ENCODE results near the gene BAZ1A.

Gene BAZ1A

GRCh38 chr14:34873589-34874385 is 1.4 kb downstream of the BAZ1A start:
- no peak for TF ChIP-seq POLR2AphosphoS5 (IDR thresholded peaks at IDR 0.05; ENCODE audit: low read depth, low read length)
- TF ChIP-seq TAF1 (IDR thresholded peaks at IDR 0.05; ENCODE audit: borderline replicate concordance, insufficient read depth, low read length): no peak
- no peak for TF ChIP-seq FOXP2 (optimal IDR thresholded peaks at IDR 0.05; ENCODE audit: borderline replicate concordance, extremely low read depth, extremely low read length, insufficient read depth)
- TF ChIP-seq SIN3A (IDR thresholded peaks at IDR 0.05; ENCODE audit: borderline replicate concordance, insufficient read depth, low read length): no peak
- TF ChIP-seq REST (IDR thresholded peaks at IDR 0.05; ENCODE audit: insufficient read depth in 1 of 2, low read depth in 2 of 2, low read length in 2 of 2): no peak

GRCh38 chr14:34872822-34873588 is 2.2 kb downstream of the BAZ1A start:
- TF ChIP-seq REST (IDR thresholded peaks at IDR 0.05; ENCODE audit: insufficient read depth in 1 of 2, low read depth in 2 of 2, low read length in 2 of 2): no peak
- no peak for TF ChIP-seq SIN3A (IDR thresholded peaks at IDR 0.05; ENCODE audit: borderline replicate concordance, insufficient read depth, low read length)
- TF ChIP-seq TAF1 (IDR thresholded peaks at IDR 0.05; ENCODE audit: borderline replicate concordance, insufficient read depth, low read length): no peak
- no peak for TF ChIP-seq FOXP2 (optimal IDR thresholded peaks at IDR 0.05; ENCODE audit: borderline replicate concordance, extremely low read depth, extremely low read length, insufficient read depth)
- TF ChIP-seq POLR2AphosphoS5 (IDR thresholded peaks at IDR 0.05; ENCODE audit: low read depth, low read length): no peak

GRCh38 chr14:34867199-34867598 is 8.0 kb downstream of the BAZ1A start:
- no peak for TF ChIP-seq SIN3A (IDR thresholded peaks at IDR 0.05; ENCODE audit: borderline replicate concordance, insufficient read depth, low read length)
- TF ChIP-seq POLR2AphosphoS5 (IDR thresholded peaks at IDR 0.05; ENCODE audit: low read depth, low read length): no peak
- no peak for TF ChIP-seq REST (IDR thresholded peaks at IDR 0.05; ENCODE audit: insufficient read depth in 1 of 2, low read depth in 2 of 2, low read length in 2 of 2)
- no peak for TF ChIP-seq FOXP2 (optimal IDR thresholded peaks at IDR 0.05; ENCODE audit: borderline replicate concordance, extremely low read depth, extremely low read length, insufficient read depth)
- no peak for TF ChIP-seq TAF1 (IDR thresholded peaks at IDR 0.05; ENCODE audit: borderline replicate concordance, insufficient read depth, low read length)

- TF ChIP-seq REST (IDR thresholded peaks at IDR 0.05; ENCODE audit: insufficient read depth in 1 of 2, low read depth in 2 of 2, low read length in 2 of 2) (no peak), TAF1 (IDR thresholded peaks at IDR 0.05; ENCODE audit: borderline replicate concordance, insufficient read depth, low read length) (no peak), SIN3A (IDR thresholded peaks at IDR 0.05; ENCODE audit: borderline replicate concordance, insufficient read depth, low read length) (no peak), FOXP2 (optimal IDR thresholded peaks at IDR 0.05; ENCODE audit: borderline replicate concordance, extremely low read depth, extremely low read length, insufficient read depth) (no peak), POLR2AphosphoS5 (IDR thresholded peaks at IDR 0.05; ENCODE audit: low read depth, low read length) (no peak)
Observed at GRCh38 chr14:34865889-34866574, 9.1 kb downstream of the BAZ1A start.
